ENCODE results near the gene PRKCB. TPM values are rescaled to one million over a fixed set of nuclear protein-coding genes. Genes with fewer than 3 reads are reported as not detected.

PRKCB gene
- 1.4 TPM for polyA plus RNA-seq (ENCODE audit: insufficient read length)

DNA sequence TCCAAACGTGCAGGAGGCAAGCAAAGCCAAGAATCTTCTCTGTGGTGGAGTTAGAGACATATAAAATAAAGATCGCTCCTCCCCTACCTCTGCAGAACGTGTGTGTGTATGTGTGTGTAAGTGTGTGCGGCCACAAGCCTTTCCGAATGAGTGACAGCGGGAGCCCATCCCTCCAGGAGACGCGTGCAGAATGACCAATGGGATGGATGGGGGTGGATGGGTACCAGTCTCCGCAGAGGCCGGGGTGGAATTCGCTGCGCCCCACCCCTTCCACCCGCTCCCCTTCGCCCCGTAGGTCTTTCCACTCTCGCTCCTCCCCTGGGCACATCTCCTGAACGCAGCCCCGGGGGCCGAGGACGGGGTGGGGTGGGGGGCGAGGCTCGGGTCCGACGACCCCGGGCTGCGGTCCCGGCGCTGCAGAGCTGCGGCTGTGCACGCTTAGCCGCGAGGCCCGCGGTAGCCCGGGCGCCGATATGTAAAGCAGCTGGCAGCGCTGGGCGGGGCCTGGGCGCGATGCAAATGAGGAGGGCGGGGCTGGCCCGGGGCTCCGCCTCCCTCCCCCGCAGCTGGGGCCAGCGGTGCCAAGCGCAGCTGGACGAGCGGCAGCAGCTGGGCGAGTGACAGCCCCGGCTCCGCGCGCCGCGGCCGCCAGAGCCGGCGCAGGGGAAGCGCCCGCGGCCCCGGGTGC lies at the start of gene PRKCB:
PRKCB (plus strand) TSS at position 594 of the 688 bp plus-strand sequence.
- peak; percentile 60 for DNase-seq

DNA sequence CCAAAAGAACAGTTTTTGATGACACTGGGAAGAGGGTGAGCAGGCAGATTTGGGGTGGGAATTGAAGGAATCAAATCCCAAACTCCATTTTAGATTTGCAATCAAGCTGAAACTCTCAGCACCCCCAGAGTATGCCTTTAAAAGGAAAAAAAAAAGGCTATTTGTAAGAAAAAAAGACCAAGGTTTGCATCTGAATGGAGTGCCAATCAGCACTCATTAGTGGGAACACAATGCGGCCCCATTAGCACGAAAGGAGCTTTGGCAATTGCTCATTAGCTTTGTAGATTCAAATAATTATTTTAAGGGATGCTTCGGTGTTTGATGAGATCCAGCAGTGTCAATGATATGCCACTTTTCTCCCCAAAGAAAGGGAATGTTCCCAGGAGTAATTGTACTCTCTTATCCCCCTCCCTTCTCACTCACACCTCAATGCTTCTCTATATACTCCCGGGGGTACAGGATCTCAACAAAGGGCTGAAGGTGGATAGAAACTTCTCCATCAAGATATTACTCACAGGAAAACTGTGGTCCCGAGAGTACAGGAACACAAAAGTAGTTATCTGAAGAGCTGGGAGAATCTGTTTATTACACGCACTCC lies 48.7 kb upstream of the PRKCB start:
- DNase-seq, result no peak

DNA sequence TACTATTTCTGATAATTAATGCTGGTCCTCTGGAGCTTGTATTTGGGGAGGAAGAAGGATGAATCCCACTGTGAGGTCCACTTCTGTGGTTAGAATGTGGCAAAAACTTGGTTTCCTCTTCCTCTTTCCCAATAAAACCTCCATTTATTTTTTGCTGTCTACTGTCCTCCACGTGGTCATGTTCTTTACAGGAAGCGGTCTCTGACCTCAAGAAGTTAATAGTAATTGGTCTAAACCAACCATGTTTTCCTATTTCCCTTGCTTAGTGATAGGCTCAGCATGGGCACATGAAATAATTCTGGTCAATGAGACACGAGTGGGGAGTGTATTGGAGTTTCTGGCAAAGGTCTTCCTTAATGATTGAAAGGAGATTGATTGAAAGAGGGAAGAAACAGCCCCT lies 47.1 kb upstream of the PRKCB start:
- no peak for DNase-seq

DNA sequence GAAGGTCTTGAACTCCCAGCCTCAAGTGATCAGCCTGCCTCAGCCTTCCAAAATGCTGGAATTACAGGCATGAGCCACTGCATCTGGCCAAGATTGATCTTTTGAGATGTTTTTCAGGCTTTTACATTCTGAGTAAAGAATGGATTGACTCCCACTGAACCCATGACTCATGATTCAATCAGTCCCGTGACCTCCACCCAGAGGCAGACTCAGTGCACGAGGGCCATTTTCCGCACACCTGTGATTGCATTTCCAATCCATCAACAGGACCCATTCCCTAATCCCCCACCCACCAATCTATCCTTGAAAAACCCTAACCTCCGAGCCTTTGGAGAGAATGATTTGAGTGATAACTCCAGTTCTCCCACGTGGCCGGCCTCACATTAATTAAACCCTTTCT lies 40.4 kb upstream of the PRKCB start:
- no peak for DNase-seq

DNA sequence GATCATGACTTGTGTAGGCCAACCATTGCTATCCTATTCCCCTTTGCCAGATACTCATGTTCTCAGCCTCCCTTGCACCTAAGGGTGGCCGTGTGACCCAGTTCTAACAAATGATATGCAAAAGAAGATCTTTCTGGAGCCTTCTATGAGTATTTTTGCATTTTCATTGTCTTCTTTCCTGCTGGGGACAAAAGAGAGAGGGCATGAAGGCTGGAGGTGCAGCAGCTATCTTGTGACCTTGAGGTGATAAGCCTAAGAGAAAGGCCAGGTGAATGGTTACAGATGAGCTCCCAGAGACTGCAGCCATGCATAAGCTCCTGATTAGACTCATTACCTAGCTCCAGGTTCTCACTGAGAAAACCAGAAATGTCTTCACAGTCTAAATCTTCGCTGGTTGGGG lies 38.8 kb upstream of the PRKCB start:
- no peak for DNase-seq

DNA sequence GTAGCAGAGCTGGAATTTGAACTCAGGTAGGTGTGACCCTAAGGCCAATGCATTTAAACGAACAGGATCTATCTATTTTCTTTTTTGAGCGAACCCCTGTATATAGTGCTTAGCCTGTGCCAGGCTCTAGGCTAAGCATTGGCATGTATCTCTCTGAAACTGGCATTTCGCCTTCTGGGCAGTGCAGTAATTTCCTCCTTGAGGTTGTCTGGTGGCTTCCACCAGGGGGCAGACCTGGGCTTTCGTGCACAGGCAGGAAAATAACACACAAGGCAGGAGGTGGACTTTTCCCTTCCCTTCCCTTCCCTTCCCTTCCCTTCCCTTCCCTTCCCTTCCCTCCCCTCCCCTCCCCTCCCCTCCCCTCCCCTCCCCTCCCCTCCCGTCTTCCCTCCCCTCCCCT lies 34.4 kb upstream of the PRKCB start:
- DNase-seq, result peak; percentile 19

DNA sequence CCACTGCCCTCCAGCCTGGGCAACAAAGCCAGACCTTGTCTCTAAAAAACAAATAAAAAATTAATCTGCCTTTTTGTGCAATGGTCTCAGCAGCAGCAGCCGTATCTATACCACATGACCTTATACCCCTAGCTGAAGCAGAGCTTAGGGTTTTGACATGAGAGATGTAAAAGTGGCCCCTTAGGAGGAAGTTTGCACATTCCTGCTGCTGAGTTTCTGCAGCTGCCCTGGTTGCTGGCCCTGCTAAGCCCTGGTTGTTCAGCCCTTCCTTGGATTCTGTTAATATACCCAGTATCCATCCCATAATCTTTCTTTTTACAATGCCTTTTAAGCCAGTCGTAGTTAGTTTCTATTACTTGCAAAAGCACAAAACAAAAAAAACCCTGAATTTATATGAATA lies 33.0 kb upstream of the PRKCB start:
- DNase-seq, result no peak

DNA sequence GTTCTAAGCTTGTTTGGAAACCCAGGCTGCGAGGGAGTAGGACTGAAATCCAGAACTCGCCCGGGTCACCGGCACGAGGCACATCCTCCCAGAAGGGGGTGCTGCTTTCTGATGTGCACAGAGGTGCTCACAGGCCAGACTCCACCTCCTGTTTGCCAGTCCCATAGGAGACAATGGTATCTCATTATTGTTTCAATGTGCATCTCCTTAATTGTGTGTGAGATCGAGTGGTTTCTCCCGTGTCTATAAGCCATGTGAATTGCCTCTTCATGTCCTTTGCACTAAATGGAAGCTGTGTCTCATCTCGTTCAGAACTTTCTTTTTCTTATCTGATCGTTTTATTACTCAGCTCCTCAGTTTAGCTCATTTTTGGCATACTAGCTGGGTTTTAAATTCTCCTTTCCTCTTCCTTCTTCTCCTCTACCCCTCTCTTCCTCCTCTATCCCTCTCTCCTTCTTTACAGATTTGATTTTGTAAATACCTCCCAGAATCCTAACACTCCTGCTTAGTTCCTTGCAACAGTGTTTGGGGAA lies 32.1 kb upstream of the PRKCB start:
- no peak for DNase-seq

DNA sequence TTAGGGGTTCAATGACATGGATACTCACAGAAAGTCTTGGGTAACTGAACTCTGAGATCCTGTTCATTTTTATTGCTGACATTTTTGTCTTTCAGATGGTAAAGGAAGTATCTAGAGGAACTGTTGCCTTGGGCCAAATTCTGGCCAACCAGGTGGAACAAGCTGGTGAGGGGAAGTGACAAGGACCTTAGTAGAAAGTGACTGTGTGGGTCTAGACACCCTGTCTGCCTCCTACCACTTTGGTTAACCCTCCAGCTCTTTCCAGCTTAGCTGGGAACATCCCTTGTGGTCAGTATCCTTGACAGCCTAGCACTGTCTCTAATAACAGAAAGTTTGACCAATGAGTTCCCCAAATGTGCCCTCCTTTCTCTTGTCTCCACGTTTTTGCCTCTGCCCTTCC lies 28.8 kb upstream of the PRKCB start:
- no peak for DNase-seq

DNA sequence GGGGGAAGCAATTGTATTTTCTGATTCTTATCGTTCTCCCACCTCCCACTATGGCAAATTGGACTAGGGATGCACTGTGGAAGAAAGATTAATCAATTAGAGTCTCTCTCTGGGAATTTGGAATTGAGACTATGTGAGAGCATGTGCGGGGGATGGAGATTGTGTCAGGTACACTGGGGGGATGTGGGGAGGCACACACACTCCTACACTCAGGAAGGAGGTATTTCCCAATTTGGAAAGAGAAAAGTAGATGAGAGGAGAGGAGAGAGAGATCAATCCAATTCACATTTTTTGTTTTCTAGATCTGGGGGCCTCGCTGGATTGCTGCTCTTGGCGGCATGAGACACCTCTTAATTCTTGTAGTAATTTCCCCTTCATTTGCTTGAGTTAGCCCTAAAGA lies 14.3 kb upstream of the PRKCB start:
- DNase-seq, result no peak

DNA sequence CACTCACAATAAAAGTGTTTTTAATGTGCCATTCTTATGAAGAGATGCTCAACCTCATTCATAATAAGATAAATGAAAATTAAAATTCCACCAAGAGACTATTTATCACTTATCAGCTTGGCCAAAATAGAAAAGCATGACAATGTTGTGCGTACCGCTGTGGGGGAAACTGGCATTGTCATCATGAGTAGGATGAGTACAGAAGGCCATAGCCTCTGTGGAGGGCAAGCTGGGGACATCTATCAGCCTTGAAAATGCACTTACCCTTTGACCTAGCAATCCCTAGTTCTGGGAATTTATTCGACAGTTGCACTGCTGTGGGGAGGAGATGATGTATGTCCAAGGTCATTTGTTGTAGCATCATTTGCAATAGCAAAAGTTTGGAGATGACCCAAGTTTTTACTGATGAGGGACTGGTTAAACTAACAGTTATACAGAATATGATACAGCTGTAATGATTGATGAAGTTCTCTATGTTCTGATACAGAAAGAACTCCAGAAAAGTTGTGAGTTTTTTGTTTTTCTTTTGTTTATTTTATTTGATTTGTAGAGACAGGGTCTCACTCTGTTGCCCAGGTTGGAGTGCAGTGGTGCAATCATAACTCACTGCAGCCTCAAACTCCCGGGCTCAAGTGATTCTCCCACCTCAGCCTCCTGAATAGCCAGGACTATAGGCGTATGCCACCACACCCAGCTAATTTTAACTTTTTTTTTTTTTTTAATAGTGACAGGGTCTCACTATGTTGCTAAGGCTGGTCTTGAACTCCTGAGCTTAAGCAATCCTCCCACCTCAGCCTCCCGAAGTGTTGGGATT lies 13.7 kb upstream of the PRKCB start:
- DNase-seq, result no peak

DNA sequence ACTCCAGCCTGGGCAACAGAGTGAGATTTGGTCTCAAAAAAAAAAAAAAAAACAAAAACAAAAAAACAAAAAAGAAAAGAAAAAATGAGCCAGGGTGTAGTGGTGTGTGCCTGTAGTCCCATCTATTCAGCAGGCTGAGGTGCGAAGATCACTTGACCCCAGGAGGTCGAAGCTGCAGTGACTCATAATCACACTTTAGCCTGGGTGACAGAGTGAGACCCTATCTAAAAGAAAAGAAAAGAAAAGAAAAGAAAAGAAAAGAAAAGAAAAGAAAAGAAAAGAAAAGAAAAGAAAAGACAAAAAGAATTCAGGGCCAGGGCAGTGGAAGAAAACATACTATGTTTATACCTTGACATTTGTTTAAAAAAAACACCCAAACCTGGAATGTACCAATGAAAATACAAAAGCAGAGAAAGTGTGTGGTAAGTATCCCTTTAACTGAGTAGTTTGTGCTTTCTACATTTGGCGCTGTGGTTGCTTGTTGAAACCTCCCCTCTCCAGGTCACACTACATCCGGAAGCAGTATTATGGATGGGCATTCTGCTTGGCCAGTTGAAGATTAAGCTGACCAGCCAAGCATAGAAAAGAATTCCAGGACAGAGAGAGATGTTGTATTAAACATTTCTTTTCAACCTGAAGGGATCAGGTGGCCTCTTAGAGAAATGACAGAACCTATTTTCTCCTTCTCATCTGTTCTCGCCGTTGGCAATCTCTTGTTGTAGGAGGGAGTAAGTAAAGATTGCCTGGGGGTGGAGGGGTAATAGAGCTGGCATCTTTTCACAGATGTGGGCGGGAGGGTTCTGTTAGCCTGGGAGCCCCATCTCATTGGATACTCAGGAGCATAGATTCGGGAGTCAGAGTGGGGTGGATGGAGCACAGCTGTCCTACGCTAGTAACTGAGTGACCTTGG lies 12.1 kb upstream of the PRKCB start:
- no peak for DNase-seq

DNA sequence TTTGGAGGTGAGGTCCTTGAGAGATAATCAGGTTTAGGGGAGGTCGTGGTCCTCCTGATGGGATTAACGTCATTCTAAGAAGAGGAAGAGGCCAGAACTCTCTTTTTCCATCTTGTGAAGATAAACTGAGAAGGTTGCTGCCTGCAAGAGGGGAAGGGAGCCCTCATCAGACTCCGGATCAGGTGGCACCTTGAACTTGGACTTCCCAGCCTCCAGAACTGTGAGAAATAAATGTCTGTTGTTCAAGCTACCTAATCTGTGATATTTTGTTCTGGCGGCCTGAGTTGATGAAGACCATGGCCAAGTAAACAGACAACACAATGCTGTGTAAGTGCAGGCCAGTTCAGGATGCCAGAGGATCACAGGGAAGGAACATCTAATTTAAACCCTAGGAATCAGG lies 10.9 kb upstream of the PRKCB start:
- DNase-seq, result no peak

DNA sequence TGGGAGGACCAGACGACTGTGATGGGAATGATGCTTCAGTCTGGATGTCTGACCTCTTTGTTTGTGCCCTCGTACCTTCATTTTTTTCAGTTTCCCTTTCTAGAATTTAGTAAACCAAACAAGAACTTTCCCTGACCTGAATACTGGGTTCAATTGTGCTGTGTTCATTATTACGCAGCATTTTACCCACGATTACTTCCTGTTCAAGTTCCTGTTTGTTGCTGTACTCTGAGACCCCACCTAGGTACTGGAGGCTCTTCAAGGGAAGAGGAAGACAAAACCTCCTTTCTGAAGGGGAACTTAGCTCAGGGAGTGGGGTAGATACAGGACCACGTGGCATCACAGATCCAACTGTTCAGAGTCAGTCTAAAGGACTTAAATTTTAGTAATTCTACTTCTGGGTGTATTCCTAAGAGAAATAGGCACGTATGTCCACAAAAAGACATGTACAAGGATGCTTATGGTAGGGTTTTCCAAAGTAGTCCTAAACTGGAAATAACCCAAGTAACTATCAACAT lies 9.2 kb upstream of the PRKCB start:
- no peak for DNase-seq

DNA sequence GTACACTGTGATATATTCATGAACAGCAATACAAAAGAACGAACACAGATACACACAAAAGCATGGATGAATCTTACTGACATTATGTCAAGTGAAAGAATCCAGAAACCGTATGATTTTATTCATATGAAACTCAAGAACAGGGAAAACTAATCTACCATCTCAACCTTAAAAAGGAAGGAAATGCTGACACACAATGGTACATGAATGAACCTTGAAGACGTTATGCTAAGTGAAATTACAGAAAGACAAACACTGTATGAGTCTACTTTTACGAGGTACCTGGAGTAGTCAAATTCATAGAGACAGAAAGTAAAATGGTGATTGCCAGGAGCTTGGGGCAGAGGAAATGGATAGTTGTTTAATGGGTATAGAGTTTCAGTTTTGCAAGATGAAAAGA lies 8.7 kb upstream of the PRKCB start:
- DNase-seq, result no peak

DNA sequence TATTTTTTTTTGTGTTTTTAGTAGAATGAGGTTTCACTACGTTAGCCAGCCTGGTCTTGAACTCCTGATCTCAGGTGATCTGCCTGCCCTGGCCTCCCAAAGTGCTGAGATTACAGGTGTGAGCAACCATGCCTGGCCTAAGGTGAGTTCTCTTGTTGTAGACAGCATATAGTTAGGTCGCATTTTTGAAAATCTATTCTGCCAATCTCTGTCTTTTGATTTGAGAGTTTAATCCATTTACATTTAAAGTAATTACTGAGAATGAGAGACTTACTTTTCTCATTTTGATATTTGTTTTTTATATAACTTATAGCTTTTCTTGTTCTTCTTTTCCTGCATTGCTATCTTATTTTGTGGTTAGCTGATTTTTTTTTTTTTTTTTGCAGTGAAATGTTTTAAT lies 6.3 kb upstream of the PRKCB start:
- DNase-seq, result no peak

DNA sequence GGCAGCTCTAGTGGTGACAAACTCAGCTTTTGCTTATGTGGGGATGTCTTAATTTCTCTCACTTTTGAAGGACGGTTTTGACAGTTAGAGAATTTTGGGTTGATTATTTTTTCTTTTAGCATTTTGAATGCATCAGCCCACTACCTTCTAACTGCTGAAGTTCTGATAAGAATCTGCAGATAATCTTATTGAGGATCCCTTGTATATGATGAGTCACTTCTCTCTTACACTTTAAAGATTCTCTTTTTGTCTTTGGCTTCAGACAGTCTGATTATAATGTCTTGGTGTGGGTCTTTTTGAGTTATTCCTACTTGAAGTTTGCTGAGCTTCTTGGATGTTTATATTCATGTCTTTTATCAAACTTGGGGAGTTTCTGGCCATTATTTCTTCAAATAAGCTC lies 5.5 kb upstream of the PRKCB start:
- DNase-seq, result no peak

DNA sequence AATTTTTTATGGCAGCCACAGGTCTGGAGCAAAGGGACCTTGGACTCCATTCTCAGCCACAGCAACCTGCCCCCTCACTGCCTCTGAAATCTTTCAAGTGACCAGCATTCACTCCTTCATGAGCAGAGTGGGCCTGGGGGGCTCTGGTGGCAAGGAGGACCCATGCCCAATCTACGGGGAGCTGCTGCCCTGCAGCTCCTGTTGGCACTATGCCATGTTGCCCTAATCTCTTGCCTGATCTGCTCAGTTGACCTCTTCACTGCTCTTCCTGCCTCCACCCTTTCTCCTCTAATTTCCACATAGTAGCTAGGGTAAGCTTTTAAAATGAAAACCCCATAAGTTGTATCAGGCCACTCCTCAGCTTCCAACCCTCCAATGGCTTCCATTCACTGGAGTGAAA lies 2.9 kb upstream of the PRKCB start:
- no peak for DNase-seq

DNA sequence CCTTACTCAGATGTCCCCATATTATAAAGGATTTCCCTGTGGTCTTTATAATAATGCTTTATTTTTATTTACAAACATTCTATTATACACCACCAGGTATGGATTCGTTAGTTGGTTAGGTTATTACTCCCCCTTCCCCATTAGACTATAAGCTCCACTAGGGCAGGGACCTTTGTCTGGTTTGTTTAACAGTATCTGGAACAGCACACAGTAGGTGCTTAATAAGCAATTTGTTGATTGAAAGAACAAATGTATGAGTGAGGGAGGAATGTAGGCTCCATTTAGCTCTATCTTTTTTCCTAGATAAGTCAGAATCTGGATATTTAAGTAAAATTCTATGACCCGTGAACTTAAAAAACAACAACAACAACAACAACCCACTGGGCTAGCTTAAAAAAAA lies 2.3 kb upstream of the PRKCB start:
- DNase-seq, result no peak

DNA sequence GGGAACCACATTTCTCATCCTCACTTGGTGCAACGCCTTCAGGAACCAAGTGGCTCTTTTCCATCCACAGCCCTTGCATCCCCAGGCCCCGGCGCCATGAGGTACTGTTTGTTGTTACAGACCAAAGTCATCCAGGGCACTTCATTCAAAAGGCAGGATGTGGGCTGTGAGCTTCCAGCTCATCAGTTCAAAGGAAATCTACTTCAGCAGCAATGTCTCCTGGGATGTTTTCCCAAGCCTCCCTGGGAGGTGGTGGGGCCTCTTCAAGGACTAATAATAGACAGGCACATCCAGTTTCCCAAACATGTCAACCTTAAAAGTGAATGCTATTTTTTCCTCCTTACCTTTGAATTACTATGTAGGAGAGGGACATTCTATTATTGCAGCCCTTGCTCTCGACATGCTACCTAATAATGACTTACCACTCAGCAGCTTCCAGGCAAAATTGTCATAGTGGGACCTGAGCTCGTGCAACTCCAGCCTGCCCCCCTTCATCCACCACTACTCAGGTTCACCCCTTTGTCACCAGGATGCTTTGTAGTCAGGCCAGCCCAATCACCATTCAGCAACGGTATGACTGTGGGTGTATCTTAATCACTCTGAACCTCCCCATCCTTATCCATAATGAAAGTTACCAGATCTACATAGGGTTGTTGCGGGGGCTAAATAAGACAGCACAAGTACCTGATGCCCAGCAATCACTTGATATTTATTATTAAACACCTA lies 1.7 kb upstream of the PRKCB start:
- DNase-seq, result no peak

DNA sequence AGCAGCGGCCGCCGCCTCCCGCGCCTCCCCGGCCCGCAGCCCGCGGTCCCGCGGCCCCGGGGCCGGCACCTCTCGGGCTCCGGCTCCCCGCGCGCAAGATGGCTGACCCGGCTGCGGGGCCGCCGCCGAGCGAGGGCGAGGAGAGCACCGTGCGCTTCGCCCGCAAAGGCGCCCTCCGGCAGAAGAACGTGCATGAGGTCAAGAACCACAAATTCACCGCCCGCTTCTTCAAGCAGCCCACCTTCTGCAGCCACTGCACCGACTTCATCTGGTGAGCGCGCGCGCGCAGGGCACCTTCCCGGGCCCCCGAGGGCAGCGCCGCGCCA lies 258 bp downstream of the PRKCB start:
- DNase-seq, result no peak
